HCT116 (cell line): Measurements from ENCODE around the gene RBM27.

Experiments
- CEBPB ChIP-seq: IDR thresholded peaks from 2 replicates; pipeline ENCODE4 v1.6.1; 2012; ENCODE audit warnings: low read depth
- MAX ChIP-seq: IDR thresholded peaks from 2 replicates; pipeline ENCODE4 v1.6.1; 2012
- POLR2A ChIP-seq: IDR thresholded peaks from 2 replicates; pipeline ENCODE4 v1.7.0; 2011; ENCODE audit warnings: borderline replicate concordance; ENCODE audit not compliant: insufficient read depth, insufficient read length; ENCODE audit errors: extremely low read depth
- ZNF274 ChIP-seq: fragments of 200-500 bp; sonication (Bioruptor generic); IDR thresholded peaks from 2 replicates; pipeline ENCODE4 v1.6.1; 2014; ENCODE audit warnings: mild to moderate bottlenecking, low read depth, low read length, inconsistent platforms
- TF ChIP-seq, protein P1 (sequence below): IDR thresholded peaks from 2 replicates; pipeline ENCODE4 v1.6.1; 2011; ENCODE audit warnings: mild to moderate bottlenecking, low read length, moderate library complexity; ENCODE audit not compliant: insufficient replicate concordance; ENCODE audit errors: extremely low read depth
- TF ChIP-seq, protein P2 (sequence below), 3 experiments: fragments of 200-600 bp in 1 of 3; sonication (generic) in 1 of 3; IDR thresholded peaks in 2 of 3; conservative IDR thresholded peaks in 1 of 3; 2 replicates each; pipeline ENCODE4 v1.5.1; 2012 to 2017; ENCODE audit warnings: low read depth in 2 of 3, low read length in 2 of 3, antibody characterized with exemption in 1 of 3, borderline replicate concordance in 1 of 3, control low read depth in 1 of 3, mild to moderate bottlenecking in 1 of 3, mixed read lengths in 1 of 3, mixed run types in 1 of 3, moderate library complexity in 1 of 3; ENCODE audit not compliant: insufficient read depth in 1 of 3

DNA sequence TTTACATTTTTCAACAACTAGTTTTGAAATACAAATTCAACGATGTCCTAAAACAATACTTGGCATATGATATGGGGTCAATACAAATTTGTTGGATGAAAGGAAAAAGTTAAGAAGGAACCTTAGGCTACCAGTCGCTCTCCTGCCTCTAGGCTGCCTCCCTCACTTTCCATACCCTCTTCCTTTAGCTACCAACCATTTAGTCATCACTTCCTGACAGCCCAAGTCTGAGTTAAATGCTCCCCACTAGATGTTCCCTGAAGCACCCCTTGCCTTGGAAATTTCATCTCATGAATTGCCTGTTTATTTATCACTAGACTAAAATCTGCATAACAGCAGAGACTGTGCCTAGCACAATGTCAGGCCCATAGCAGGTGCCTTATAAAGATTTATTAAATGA, 18.2 kb upstream of the RBM27 start:
- TF ChIP-seq, protein P1, sequence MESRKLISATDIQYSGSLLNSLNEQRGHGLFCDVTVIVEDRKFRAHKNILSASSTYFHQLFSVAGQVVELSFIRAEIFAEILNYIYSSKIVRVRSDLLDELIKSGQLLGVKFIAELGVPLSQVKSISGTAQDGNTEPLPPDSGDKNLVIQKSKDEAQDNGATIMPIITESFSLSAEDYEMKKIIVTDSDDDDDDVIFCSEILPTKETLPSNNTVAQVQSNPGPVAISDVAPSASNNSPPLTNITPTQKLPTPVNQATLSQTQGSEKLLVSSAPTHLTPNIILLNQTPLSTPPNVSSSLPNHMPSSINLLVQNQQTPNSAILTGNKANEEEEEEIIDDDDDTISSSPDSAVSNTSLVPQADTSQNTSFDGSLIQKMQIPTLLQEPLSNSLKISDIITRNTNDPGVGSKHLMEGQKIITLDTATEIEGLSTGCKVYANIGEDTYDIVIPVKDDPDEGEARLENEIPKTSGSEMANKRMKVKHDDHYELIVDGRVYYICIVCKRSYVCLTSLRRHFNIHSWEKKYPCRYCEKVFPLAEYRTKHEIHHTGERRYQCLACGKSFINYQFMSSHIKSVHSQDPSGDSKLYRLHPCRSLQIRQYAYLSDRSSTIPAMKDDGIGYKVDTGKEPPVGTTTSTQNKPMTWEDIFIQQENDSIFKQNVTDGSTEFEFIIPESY, result no peak
- TF ChIP-seq, protein P2, sequence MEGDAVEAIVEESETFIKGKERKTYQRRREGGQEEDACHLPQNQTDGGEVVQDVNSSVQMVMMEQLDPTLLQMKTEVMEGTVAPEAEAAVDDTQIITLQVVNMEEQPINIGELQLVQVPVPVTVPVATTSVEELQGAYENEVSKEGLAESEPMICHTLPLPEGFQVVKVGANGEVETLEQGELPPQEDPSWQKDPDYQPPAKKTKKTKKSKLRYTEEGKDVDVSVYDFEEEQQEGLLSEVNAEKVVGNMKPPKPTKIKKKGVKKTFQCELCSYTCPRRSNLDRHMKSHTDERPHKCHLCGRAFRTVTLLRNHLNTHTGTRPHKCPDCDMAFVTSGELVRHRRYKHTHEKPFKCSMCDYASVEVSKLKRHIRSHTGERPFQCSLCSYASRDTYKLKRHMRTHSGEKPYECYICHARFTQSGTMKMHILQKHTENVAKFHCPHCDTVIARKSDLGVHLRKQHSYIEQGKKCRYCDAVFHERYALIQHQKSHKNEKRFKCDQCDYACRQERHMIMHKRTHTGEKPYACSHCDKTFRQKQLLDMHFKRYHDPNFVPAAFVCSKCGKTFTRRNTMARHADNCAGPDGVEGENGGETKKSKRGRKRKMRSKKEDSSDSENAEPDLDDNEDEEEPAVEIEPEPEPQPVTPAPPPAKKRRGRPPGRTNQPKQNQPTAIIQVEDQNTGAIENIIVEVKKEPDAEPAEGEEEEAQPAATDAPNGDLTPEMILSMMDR (IDR thresholded peaks at IDR 0.05 in 2 of 3, conservative IDR thresholded peaks at IDR 0.05 in 1 of 3; ENCODE audit: borderline replicate concordance in 1 of 3, insufficient read depth in 1 of 3, low read depth in 2 of 3, low read length in 2 of 3), result no peak
- TF ChIP-seq POLR2A (no peak), MAX (no peak), CEBPB (no peak), ZNF274 (no peak)
